GM18868 (cell line): ENCODE measurements around the gene LRRC25.

ENCODE experiments used
- ATAC-seq: cut with Tn5 transposase; IDR thresholded peaks from one replicate; pipeline ENCODE4 v1.9.1; 2021; ENCODE audit warnings: mild to moderate bottlenecking, moderate library complexity; ENCODE audit not compliant: unreplicated experiment

Gene LRRC25

DNA sequence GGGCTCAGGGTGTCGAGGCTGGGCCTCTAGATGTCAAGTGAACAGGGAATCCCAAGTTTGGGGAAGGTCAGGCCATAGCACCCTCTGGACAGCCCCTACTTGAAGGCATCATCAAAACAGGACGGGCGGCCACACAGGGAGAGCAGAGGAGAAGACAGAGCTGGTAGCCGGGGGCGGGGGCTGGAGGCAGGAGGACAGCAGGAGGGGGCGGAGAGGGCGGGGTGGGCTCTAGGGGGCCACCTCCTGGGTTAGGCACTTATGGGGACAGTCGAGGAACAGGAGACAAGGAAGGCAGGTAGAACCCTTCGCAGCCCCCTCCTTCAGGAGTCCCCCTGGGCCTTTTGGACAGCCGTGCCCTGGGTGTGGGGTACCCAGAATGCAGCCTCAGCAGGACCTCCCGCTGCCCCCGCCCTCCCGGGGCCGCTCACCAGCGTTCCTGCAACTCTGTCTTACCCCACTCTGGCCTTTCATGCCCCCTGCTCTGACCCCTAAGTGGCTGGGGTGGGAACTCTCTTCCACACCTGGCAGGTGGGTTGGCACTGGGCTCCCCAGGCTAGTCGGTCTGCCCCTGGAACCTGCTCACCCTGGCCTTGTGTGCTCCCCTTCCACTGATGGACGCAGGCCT, 27.6 kb upstream of the LRRC25 start:
- ATAC-seq: no peak

DNA sequence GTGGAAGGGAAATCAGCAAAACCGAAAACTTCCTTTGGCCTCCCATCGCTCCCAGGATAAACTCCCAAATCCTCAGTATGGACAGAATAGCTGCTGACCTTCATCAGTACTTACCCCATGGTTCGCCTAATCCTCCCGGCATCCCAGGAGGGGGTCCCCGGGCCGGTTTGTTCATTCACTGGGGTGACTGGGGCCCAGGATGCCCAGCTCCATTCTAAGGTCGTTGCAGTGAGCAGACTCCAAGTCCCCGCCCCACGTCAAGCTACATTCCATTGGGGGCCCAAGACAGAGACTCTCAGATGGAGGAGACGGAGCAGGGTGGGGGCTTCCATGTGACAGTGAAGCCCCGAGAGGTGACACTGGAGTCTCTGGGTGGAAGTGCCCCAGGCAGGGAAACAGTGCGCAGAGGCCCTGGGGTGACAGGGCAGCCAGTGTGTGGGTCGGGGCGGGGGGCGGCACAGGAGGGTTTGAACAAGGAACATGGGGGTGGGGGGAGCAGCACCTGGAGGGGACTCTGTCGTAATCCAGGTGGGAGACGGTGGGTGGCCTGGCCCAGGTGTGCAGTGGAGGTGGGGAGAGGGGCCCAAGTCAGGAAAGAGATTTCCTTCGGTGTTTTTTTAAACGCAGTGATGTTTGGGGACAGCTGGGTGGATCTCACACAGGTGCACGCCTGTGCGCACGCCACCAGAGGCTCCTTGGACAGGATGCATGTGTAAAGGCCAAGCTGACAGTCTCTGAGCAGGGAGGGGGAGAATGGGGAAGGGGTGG, 26.9 kb upstream of the LRRC25 start:
- no peak for ATAC-seq

DNA sequence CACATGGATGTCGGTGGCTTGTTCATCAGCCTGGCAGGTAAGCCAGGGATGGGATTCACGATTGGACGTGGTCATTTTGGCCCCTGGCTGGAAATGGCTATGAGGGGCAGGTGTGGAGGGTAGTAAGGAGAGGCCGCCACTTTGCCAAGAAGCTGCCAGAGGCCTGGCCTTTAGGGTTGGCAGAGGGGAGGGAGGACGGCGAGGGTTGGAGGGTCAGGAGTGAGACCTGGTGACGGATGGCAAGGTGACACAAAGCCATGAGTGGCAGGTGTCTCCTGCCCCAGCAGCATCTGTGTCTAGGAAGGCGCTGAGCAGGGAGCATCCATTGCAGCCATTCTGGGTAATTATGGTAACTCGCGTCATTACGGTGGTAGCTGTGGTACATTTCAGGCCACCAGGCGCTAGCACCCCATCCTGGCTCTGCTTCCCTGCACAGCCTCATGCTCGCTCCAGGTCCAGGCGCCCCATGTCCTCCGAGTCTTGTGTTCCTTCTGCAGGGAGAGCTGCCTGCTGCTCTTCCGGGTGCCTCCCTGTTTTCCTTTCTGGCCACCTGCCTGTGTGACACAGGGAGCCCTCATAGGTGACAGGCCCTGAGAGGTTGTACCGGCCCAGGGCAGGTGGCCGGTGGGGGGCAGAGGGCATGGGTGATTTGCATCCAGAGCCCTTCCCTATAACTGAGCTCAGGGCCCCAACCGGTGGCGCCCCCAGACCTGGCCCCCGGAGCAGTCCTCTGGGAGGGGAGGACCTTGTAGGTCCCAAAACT, 26.0 kb upstream of the LRRC25 start:
- ATAC-seq: no peak

DNA sequence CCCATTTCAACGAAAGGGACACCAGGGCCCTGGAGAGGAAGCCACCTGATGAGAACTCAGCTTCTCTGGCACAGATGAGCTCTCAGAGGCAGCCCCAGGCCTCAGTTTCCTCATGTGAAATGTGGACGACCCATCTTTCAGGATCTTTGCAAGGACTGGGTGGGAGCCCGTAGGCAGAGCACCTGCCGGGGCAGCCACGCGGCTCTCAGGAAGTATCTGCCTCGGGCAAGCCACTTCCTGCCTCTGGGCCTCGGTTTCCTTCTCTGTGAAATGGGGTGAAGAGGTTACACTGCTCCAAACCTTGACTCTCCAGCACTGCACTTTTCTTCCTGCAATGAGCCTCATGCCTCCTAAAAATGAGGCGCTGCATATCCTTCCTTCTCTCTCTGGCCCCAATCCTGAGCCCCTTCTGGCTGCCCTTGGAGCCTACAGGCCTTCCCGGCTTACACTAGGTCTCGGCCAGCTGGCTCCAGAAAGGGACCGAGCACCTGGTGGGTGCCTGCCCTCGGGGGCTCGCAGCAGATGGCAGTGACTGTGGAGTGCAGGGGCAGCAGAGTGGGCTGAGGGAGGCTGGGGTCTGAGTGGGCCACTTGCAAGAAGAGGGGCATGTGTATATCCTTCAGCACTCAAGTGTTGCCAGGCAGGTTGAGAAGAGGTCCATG, 25.2 kb upstream of the LRRC25 start:
- ATAC-seq: no peak

DNA sequence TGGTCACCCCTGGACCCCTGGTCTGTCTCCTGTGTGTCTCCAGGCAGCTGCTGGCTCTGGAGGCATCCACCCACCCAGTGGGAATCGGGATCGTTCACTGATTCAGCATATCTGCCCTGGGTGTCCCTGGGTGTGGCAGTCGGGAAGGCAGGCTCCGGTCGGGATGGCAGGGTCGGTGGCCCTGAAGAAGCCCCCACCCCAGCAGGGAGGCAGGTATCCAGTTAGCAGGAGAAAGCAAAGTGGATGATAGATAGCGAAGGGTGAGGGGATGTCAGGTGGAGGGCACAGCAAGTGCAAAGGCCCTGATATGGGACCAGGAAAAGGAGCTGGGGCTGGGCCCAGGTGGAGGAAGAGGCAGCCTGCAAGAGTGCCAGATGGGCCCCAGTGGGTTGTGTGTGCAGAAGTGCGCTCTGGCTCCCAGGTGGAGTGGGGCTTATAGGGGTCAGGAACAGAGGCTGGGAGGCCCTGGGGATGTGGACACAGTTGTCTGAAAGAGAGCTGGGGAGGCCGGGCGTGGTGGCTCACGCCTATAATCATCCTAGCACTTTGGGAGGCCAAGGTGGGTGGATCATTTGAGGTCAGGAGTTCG, 24.0 kb upstream of the LRRC25 start:
- no peak for ATAC-seq

DNA sequence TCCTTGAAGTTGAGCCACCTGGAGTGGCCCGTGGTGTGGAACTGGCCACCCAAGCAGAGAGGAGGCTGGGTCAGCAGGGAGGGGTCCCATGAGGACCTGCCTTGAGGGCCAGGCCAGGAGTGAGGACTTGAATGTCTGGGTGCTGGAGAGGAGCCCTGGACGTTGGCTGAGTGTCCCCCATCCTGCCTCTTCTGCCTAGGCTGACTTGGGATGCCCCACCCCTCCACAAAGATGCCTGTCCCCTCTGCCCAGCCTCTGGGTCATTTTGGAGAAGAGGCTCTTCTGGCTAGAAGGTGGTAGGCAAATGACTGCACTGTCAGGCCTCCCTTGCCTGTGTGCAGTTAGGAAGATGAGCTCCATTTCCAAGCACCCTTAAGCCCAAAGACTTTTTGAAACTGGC, 23.5 kb upstream of the LRRC25 start:
- no peak for ATAC-seq

DNA sequence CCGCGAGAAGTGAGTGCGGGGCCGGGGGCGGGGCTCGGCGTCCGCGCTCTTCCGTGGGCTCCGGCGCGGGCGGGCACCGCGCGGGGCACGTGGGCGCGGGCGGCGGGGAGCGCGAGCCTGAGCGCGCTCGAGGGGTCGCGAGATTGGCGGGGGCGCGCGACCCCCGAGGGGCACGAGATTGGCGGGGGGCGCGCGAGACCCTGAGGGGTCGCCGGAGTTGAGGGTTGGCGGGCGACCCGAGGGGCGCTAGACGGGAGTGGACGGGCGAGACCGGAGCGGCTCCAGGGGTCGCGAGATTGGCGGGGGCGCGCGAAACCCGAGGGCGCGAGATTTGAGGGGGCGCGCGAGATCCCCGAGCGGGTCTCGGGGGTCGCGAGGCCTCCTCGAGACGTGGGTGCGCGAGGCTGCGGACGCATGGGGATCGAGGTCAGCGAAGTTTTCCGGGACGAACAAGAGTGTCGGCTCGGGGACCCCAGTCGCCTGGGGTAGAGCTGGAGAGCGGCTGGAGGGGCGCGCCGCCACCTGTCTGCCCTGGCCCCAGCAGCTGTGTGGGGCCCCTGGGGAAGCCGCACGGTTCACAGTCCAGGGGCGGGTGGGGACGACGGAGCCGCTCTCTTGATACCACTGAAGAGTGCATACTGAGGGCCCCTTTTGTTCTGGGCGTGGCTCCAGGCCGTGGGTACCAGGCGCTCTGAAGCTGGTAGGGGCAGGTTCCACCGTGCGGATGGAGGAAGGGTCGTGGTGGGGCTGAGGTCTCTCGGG, 22.5 kb upstream of the LRRC25 start:
- ATAC-seq: no peak

DNA sequence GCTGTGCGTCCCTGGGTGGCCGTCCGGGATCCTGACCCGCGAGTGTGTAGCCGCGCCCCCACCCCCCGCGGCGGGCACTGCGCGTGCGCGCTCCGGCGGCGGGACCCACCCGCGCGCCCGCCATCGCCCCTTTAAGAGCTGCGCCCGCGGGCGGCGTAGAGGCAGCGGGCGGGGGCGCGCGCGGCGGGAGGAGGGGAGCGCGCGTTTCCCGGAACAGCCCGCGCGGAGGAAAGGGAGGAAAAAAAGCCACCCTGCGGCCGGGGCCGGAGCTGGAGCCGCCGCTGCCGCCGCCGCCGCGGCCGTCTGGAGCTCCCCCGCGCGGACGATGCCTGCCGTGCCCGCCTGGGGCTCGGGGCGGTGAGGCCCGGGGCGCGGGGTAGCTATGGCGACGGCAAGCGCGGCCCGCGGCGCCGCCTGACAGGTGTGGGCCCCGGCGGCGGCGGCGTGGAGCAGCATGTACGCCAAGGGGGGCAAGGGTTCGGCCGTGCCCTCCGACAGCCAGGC, 21.8 kb upstream of the LRRC25 start, which contains the start of gene SSBP4:
Gene SSBP4, plus strand, starts transcription at position 204 of the 504 bp plus-strand sequence. Its CDS starts 251 bp downstream, at position 455.
- ATAC-seq: peak; percentile 45

DNA sequence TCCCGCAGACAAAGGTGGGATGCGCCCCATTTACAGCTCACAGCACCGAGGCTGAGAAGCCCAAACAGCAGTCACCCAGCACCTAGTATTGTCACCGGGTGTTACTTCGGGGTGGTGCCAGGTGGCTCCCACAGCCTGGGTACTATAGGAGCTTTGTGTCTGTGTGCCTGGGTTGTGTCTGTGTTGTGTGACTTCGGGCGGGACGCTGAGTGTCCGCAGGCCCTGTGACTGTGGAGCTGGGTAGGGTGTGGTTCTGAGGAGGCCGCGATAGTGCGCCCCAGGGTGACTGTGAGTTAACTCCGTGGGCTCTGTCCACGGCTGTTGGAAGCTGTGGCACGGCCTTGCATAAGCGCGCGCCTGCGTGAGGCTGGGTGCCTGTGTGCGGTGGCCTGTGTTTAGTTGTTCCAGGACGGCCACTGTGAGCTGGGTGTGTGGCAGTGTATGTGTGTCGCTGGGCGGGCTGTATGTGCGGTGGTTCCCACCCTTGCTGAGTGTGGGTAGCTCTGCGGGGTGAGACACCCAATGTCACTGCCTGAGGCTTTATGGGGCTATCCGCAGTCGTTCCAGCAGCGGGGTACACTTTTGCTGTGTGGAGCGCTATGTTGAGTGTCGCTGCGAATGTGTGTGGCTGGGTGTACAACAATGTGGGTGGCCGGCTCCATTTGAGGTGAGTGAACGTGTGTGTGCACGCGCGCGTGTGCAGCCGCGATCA, 21.2 kb upstream of the LRRC25 start:
- ATAC-seq: peak; percentile 2

DNA sequence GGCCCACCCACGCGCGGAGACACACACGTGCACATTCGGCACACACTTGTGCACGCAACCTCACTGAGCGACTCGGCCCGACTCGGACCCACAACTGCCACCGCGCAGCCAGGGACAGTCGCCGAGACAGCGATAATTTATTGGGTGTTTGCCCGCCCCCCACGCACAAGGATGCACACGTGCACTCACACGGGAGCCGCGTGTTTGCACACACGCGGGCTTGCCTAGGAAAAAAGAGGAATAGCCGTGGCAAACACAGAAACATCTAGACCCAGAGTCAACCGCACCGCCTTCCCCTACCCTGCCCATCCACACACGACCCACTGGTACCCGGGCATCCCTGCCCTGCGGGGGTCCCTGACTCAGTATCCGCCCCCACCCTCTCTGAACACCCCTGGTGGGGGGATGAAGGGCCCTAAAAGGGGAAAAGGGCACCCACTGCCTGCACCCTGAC, 20.6 kb upstream of the LRRC25 start:
- ATAC-seq: no peak

DNA sequence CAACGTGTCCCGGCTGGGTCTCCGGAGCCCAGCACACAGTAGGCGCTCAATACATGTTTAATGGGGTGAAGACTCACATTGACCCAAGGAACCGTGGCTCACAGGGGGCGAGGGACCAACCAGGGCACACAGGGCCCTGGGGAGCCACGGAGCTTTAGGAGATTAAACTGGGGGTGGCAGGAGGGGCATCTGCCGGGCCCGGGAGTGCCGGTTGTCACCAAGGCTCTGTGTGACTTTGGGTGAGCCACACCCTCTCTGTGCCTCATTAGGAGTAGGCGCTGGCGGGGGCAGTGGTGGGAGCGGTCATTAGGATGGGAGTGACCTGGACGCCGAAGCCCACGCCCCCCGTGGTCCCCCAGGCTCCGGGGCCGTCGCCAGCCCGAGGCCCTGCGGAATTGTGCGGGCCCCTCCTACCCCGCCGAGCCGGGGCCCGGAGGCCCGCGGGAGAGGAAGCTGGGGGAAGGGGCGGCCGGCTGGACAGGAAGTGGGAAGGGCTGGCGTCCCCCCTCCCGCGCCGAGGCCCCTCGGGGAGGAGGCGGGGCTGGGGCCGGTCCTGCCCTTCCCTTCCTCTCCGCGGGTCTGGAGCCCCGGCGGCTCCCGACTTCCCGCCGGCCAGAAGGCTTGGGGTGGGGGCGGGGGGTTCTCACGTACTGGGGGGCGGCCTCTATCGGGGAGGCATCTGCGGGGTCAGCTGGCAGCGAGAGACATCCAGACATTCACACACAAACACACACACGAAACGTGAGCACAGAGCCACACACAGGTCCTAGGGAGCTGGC, 20.0 kb upstream of the LRRC25 start:
- no peak for ATAC-seq

DNA sequence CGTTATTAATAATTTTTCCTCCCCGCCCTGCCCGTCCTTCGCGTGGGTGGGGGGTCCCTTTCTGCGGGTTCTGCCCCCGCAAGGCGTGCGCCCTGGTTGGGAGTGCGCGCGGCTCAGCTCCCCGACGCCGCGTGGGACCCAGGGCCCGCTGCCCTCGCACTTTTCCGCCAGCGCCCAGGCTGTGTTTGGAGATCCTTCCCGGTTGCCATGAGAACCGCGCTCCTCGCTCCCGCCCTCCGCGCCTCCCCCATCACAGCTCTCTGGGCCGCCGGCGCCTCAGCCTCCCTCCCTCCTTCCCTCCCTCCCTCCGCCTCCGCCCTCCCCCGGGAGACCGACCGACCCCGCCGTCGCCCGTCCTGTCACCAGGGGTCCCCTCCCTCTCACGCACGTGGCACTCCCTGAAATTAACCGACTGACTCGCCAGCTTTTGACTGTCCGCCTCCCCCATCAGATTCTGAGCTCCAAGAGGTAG, 19.4 kb upstream of the LRRC25 start:
- ATAC-seq: no peak

DNA sequence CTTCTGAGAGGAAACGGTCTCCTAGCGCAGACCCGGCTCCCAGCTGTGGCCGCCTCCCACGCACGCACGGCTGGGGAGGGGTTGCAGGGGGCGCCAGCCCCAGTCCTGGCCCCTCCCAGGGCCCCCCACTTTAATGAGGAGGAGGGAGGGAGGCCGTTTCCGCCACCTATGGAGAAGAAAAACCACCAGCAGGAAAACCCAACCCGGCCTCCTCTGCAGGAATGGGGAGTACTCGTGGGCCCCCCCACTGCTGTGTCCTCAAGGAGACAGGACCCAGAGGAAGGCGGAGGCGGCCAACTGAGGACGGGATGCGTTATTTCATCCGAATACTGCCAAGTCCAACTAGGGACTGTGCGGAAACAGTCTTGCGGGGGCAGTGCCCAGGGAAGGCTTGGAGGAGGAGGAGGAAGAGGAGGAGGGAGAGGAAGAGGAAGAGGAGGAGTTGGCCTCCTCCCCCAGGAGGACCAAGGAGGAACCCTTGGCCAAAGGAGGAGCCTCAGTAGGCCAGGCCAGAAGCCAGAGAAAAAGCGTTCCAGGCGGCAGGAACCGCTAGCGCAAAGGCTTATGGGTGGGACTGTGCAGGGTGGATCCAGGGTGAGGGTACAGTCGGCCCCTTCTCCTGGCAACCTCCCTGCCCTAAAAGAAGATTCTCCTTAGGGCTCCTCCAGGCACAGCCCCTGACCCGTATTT, 17.9 kb upstream of the LRRC25 start:
- no peak for ATAC-seq

DNA sequence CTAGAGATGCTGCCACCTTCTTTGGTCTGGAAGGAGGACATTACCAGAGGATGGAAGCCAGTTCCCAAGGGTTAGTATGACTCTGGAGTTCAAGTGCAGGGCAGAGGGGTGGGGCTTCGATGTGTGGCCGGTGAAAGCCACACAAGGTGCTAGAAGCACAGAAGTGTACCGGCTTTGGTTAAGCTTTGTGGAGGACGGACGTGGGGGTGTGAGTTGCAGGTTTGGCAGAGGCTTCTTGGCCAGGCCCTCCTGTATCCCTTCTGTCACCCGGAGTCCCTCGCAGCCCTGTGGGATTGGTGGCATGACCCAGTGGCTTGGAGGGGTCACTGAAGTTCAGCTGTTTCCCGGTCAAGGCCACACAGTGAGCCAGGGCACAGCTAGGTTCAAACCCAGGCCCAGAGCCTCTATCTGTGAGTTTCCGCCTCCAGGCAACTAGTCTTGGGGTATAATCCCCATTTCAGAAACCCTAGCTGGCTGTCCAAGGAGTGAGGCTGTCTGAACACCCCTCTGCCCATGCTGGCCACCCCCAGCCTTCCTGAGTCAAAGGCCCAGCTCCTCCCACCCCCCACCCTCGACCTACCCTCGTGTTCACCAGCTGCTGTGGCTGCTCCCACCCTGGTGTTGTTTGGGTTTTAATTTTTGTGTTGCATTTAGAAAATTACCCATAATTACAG, 17.2 kb upstream of the LRRC25 start:
- ATAC-seq: no peak

DNA sequence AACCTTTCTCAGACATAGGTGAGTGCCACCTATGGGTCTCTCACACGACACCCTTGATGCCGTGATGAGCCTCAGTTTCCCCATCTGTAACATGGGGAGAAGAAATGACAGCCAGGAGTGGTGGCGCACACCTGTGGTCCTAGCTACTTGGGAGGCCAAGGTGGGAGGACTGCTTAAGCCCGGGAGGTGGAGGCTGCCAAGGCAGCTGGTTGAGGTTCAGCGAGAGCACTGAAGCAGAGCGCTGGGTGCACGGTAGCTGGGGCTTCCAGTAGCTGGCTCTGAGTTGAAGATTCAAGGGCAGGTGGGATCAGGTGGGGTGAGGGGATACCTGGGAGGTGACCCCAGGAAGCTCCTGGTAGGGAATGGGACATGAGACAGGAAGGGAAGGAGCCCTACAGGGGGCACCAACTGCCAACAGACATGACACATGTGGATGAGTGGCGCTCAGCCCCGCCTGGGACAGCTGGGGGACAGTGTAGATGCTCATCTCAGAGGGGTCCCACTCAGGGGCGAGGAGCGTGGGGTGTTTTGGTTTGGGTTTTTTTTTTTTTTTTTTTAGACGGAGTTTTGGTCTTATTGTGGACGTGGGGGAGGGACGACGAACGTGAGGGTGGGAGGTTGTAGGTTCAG, 15.3 kb upstream of the LRRC25 start:
- ATAC-seq: no peak

DNA sequence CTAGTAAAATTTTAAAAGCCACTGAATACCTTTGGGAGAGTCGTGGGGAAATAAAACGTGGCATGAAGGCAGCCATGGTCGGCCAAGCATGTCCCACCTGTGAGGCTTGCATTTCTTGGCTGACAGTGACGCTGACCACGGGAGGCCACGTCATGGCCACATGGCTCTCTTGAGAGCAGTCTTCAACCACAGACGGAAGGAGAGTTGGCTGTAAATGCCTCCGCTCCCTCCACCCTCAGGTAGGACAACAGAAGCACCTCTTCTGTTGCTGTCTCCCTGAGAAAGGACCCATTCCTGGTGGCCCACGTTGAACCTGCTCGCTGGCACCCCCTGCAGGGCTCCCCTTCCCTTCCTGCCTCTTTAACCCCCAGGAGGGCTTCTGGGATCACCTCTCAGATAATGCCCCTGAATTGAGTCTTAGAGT, 10.6 kb upstream of the LRRC25 start:
- ATAC-seq: peak; percentile 52

DNA sequence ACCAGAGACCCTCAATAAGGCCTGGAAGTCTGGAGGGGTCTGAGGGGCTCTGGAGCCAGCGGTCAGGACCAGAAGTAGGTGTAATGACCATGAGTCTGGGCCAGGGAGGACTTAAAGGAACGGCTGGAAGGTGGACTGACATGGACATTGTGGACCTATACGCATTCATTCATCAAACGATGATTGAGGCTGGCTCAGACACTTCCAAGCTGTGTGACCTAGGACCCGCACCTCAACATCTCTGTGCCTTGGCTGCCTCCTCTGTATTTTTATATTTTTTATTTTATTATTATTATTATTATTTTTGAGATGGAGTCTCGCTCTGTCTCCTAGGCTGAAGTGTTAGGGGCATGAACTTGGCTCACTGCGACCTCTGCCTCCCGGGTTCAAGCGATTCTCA, 9.3 kb upstream of the LRRC25 start:
- ATAC-seq: no peak
